Effector CD8-positive, alpha-beta T cell (primary cell): ENCODE results near the gene RBMS3.
"Not testable (repeated sequence)": the region's sequence is repeated elsewhere in the genome, so short reads cannot be mapped to it uniquely, and the experiment has no call there.

Experiments
- DNase-seq: peaks from one replicate; lab custom pipeline; 2025; lab: John Stamatoyannopoulos, UW
- total RNA-seq, 4 experiments: gene quantifications; one replicate each; lab custom pipeline; 2026; lab: John Stamatoyannopoulos, UW

The RBMS3 gene
- 0 to 1.8 (median 0.69) reads per million in 4 experiments for total RNA-seq

- no peak for DNase-seq
Measured at GRCh38 chr3:29280404-29281093, at the start of gene RBMS3. Gene RBMS3, plus strand, starts transcription at chr3:29281071.

- DNase-seq = not testable (repeated sequence)
Measured at GRCh38 chr3:29233126-29233525, 47.7 kb upstream of the RBMS3 start.

- no peak for DNase-seq
Measured at GRCh38 chr3:29236146-29236840, 44.6 kb upstream of the RBMS3 start.

- DNase-seq = no peak
Measured at GRCh38 chr3:29239376-29239775, 41.5 kb upstream of the RBMS3 start.

GRCh38 chr3:29240248-29240647, 40.6 kb upstream of the RBMS3 start:
- no peak for DNase-seq

GRCh38 chr3:29240887-29241286, 40.0 kb upstream of the RBMS3 start:
- no peak for DNase-seq

GRCh38 chr3:29241855-29242254, 39.0 kb upstream of the RBMS3 start:
- DNase-seq = no peak

- DNase-seq = no peak
Measured at GRCh38 chr3:29242296-29242695, 38.6 kb upstream of the RBMS3 start.

- DNase-seq = no peak
Measured at GRCh38 chr3:29245441-29245840, 35.4 kb upstream of the RBMS3 start.

- no peak for DNase-seq
Measured at GRCh38 chr3:29247088-29247745, 33.7 kb upstream of the RBMS3 start.

GRCh38 chr3:29249829-29250345, 31.0 kb upstream of the RBMS3 start:
- no peak for DNase-seq

- no peak for DNase-seq
Measured at GRCh38 chr3:29255854-29256696, 24.8 kb upstream of the RBMS3 start.

GRCh38 chr3:29258161-29258560, 22.7 kb upstream of the RBMS3 start:
- no peak for DNase-seq

GRCh38 chr3:29261119-29261518, 19.8 kb upstream of the RBMS3 start:
- no peak for DNase-seq

GRCh38 chr3:29263476-29263875, 17.4 kb upstream of the RBMS3 start:
- no peak for DNase-seq

- DNase-seq = no peak
Measured at GRCh38 chr3:29265509-29266072, 15.3 kb upstream of the RBMS3 start.

GRCh38 chr3:29267226-29267625, 13.6 kb upstream of the RBMS3 start:
- no peak for DNase-seq

- no peak for DNase-seq
Measured at GRCh38 chr3:29268651-29269050, 12.2 kb upstream of the RBMS3 start.

GRCh38 chr3:29270752-29271151, 10.1 kb upstream of the RBMS3 start:
- no peak for DNase-seq

- DNase-seq = no peak
Measured at GRCh38 chr3:29271475-29271874, 9.4 kb upstream of the RBMS3 start.

GRCh38 chr3:29274667-29275066, 6.2 kb upstream of the RBMS3 start:
- no peak for DNase-seq
